HG03460 (cell line): ENCODE measurements around the gene DNAH1.
"Not testable (repeated sequence)": the region's sequence is repeated elsewhere in the genome, so short reads cannot be mapped to it uniquely, and the experiment has no call there.

Experiments
- ATAC-seq: cut with Tn5 transposase; IDR thresholded peaks from one replicate; pipeline ENCODE4 v1.9.1; 2021; ENCODE audit not compliant: unreplicated experiment

The DNAH1 gene

DNA sequence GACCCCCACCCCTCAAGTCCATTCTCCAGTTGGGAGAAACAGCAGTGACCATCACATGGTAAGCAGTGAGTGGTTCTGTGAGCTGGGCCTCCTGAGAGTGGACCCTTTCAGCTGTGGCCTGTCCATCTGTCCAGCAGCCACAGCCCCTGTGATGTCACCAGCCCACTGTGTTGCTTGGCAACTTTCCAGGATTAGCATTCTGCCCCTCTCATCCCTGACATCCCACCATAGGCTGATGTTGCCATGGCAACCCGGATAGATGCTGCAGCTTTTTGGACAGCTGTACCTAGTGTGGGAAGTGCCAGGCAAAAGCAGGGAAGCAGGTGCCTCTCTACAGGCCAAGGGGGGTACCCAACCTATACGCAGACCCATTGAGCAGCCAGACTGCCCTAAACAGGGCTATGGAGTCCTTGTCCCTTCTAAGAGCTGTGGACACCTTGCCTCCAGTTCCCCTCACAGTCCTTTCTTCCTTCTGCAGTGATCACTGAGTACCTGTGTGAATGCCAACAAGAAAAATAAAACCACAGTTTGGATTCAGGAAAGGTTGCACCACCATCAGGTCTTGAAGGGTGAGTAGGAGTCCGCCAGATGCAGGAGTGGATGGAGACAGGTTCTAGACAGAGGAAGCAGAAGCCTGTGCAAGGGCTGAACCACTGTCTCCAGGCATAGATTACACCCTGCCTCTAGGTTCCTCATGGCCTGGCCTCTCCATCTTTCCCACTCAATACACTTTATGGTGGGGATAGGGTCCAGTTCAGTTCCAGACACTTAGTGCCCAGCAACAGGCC, at the start of gene DNAH1:
TSS of gene DNAH1 (plus strand) at position 343 of the 788 bp plus-strand sequence. CDS start 6,124 bp downstream, outside the sequence.
- ATAC-seq, result no peak

GRCh38 chr3:52268036-52268435, 48.1 kb upstream of the DNAH1 start:
- ATAC-seq, result no peak

DNA sequence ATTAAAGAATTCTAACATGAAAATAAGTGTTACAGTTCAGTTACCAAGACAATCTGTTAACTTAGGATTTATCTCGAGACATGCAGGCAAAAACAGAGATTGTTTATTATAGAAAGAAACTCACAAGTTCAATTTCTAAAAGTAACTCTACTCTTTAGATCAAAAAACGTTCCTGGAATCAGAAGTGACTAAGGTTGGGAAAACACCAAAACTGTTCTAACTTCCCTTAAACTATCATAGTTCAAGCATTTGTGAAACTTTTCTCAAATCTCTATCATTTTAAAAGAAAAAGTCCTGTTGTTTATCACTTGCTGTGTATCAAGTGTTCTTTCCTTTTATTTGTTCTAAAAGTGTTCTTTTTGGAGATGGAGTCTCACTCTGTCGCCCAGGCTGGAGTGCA, 46.3 kb upstream of the DNAH1 start:
- ATAC-seq, result no peak

DNA sequence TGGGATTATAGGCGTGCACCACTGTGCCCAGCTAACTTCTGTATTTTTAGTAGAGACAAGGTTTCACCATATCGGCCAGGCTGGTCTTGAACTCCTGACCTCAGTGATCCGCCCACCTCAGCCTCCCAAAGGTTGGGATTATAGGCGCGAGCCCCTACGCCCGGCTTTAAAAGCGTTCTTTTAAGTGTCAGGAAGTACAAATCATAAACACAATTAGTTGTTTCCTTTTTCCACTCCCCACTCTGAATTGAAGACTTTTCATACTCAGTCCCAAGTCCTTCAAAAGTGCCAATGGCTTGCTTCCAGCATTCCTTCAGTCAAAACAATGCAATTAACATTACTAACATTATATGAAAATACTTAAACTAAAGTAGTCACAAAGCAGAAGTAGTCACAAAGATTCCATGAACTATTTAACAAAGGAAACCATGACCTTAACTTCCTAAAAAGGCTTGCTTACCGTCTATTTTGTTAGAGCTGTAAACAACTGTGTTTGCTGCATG, 45.8 kb upstream of the DNAH1 start:
- ATAC-seq, result no peak

GRCh38 chr3:52272172-52272571, 43.9 kb upstream of the DNAH1 start:
- ATAC-seq, result not testable (repeated sequence)

GRCh38 chr3:52272831-52273230, 43.3 kb upstream of the DNAH1 start:
- no peak for ATAC-seq

GRCh38 chr3:52274781-52275180, 41.3 kb upstream of the DNAH1 start:
- not testable (repeated sequence) for ATAC-seq

- no peak for ATAC-seq
These were observed 38.8 kb upstream of the DNAH1 start for GRCh38 chr3:52277071-52277964.

DNA sequence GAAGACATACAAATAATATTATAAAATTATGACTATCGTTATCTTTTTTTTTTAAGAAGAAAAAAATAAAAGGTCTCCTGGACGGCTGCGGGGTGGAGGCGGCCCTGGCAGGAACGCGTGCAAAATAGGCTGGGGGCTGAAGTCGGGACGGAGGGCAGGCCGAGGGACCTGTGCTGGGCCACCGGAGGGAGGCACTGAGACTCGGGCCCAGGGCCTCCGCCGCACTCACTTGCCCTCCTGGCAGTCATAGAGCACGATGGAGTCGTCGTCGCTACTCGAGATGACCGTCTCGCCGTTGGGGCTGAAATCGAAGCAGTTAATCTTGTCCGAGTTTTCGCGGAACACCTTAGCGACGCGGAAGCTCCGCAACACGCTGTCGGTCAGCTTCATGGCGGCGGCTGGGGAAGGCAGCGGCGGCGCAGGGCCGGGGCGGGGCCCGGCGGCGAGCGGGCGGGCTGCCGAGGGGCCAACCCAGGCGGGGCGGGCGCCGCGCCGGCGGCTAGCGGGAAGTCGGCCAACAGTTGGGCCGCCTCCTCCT, 38.1 kb upstream of the DNAH1 start:
- ATAC-seq, result peak; percentile 45

DNA sequence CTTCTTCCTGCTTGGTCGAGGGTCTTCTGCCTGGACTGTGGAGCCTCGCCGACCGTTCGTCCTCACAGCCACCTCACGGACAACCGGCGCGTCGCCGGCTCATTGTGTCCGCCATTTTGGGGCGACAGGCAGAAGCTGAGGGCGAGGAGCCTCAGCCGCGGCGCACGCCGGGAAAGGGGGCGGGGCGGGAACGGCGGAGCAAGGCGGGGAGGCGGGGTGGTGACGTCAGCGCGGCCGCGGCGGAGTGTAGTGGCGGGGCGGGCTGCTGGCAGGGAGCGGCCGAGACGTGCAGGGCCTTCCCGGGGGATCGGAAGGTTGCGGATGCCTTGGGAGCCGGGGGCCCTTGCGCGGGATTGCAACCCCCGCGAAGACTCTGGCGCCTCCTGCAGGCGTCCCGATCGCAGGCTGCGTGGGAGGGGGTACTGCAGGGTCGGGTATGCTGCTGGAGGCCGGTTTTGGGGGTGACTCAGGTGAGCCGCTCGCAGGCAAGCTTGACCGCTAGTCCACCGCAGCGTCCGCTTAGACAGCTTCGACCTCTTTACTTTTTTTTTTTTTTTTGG, 37.5 kb upstream of the DNAH1 start, which contains the start of gene WDR82:
TSS of gene WDR82 (minus strand) at position 140 of the 560 bp plus-strand sequence. CDS start 288 bp downstream, outside the sequence.
- ATAC-seq, result peak; percentile 79

GRCh38 chr3:52279596-52279995, 36.5 kb upstream of the DNAH1 start:
- no peak for ATAC-seq

GRCh38 chr3:52280050-52280461, 36.1 kb upstream of the DNAH1 start:
- no peak for ATAC-seq

- ATAC-seq, result no peak
These were observed 33.9 kb upstream of the DNAH1 start for GRCh38 chr3:52281981-52282801.

- no peak for ATAC-seq
These were observed 32.8 kb upstream of the DNAH1 start for GRCh38 chr3:52283306-52283705.

DNA sequence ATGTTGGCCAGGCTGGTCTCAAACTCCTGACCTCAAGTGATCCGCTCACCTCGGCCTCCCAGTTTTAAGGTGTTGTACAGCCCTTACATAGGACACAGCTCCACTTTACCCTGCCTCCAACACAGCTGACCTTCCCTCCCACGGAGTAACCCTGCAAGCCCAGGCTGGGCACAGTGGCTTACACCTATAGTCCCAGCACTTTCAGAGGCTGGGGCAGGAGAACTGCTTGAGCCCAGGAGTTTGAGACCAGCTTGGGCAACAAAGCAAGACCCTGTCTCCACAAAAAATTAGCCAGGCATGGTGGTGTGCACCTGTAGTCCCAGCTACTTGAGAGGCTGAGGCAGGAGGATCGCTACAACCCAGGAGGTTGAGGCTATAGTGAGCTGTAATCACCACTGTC, 32.1 kb upstream of the DNAH1 start:
- not testable (repeated sequence) for ATAC-seq

- ATAC-seq, result no peak
These were observed 29.4 kb upstream of the DNAH1 start for GRCh38 chr3:52286777-52287110.

DNA sequence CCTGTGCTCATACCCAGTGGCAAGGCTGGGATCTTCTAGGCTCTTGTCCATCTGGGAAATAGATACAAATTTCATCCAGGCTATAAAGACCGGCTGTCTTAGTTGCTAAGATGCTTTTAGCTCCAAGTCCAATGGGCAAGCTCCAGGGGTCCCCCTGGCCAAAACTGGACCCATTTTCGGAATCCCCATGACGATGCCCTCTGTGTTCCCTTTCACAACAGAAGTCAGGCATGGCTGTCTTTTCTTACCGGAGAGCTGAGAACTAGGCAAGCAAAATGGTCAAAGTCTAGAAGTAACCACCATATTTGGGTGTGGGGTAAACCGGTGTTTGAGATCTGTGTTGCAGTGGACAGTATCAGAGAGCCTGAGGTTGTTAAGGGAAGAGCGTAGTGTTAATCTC, 27.4 kb upstream of the DNAH1 start:
- ATAC-seq, result no peak

GRCh38 chr3:52289338-52289746, 26.8 kb upstream of the DNAH1 start:
- ATAC-seq, result no peak

- no peak for ATAC-seq
These were observed 26.1 kb upstream of the DNAH1 start for GRCh38 chr3:52289747-52290595.
